COLO829 (cell line): Measurements from ENCODE around the gene TENM4.

Source experiments
- DNase-seq: peaks from one replicate; pipeline ENCODE4 v3.0.0; 2012; ENCODE audit warnings: low spot score

Gene TENM4

DNA sequence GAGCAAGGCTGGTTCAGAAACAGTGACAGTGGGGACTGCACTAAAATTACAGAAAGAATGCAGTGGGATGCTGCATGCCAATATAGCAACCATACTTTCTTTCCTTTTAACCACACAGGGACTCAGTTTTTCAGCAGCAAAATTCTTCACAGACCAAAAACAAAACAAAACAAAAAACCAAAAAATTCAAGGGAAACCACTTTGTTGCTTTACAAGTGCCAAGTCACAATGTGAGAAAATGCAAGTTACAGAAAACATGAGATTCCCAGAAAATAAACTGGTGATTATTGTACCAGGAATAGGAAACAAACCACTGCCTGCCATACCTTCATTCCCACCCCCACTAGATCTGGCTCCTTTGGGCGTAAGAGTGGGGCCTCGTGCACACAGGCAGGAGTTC lies 52.6 kb downstream of the TENM4 start:
- no peak for DNase-seq

DNA sequence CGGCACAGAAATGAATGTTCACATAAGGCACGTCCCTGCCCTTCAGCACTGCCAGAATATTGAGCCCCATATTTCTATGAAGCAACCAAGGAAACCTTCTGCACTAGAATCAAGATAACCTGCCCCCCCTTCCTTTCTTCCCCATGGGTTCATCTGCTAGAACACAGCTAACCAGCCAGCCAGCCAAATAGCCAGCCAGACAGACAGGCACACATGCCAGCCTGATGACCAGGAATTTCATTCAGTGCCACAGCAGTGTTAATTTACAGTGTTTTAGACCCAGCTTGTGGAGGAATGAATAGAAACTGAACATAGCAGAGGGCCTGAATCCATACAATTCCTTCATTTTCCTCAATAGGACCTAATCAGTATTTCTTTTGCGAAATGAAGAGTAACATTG lies 57.0 kb downstream of the TENM4 start:
- no peak for DNase-seq

DNA sequence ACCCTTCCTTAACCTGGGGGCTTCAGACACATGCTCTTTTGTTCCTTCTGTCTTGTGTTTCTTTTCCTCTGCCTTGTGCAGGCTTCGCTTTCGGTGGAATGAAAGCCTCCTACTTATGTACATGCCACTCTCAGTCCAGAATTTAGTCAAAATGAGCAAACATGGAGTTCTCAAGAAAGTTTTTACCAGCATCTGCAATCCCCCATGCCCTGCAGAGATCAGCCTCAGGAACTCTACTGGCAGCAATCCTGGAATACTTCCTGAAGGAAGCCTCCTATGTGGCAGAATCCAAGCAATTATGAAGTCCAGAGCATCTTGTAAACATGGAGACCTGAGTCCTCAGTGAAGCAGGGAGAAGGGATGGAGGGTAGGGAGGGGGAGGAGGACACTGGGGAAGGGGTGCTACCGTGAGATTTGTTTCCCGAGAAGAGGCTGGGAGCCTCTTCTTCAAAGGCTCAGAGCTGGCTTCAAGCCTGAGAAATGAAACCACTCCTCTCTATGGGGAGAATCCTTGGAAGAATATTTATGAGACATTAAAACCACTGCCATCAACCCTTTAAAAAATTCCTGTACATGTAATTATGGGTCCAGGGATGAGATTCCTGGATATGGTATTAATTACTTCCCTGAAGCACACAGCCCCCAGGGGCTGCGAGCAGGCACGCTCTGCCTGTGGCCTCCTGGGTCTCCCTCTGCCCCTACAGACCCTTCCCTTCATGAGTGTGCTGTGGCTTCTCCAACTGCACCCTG lies 58.4 kb downstream of the TENM4 start:
- no peak for DNase-seq

DNA sequence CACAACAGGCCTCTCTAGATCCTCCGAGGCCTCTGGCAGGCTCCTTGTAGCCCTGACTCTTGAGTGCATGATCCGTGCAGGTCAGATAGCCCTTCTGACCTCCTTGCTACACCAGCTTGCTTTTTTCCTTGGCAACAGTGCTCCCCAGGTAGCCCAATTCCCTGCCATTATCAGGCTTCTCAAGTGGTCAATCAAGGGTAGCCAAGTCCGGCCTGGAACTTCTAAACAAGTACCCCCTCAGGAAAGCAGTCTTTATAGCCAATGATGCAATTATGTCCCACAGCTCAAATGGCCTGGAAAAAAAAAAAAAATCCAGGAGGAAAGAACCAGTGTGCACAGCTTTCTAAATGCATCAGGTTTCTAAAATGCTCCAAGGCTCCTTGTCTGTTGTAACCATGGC lies 59.8 kb downstream of the TENM4 start:
- DNase-seq: no peak

DNA sequence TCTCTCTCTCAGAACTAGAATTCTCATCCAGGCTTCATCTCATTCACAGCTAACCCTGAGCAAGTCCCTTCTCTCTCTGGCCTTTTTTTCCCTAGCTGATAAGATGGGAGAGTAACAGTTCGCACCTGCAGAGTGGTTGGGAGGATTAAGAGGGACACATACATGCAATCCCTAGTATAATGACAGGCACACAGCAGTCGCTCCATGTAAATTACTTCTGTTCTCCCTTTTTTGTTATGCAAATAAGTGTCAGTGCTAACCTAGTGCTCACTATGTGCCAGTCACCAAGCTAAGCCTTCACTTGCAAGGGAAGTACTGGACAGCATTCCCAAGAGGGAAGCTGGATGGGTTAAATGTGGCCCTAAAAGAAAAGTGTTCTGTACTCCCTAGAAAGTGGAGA lies 63.4 kb downstream of the TENM4 start:
- DNase-seq: no peak

DNA sequence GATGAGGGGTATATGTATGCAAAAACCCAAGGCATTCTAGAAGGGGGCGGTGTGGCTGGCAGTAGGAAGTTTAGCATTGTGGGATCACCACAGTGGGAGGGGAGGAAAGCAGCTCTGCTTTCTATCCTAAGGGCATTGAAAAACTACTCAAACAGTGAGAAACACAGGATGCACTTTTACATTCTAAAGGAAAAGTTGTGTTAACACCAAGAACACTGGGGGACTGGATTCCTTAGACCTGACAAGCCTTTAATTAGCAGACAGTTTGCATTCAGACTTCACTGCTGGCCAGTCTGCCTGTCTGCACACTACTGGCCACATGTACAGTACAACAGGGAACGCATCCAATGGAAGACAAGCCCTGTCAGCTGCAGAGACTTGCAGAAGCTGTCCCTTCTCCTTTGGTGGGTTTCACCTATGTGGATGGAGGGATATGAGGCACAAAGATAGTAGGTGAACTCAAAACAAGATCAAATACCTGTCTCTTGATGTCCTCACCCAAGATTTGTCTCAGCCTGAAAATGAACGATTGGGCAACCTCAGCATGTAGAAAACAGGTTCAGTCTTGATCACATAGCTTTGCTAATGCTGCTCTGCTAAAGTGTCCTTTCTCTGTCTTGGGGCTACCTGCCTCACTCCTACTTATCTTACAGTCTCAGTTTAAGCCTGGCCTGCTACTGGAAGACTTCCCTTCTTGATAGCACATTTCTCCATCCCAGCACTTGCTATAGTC lies 64.8 kb downstream of the TENM4 start:
- DNase-seq: no peak

DNA sequence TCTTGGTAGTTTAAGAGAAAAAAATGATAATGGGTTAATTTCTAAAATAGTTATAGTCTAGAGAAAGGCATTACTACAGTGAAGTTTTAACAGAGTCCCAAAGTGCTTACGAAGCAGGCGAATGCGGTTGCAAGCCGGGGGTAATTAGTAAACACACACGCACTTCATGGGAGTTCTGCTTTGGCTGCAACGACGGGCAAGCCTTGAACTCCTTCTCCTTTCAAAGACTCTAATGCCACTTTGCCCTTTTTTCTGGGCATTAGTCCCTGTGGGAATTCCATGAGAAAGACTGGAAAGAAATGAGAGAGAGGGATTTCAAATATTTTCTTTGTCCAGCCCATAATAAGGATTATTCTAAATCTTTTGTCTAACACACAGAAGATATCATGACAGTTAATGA lies 66.1 kb downstream of the TENM4 start:
- no peak for DNase-seq

DNA sequence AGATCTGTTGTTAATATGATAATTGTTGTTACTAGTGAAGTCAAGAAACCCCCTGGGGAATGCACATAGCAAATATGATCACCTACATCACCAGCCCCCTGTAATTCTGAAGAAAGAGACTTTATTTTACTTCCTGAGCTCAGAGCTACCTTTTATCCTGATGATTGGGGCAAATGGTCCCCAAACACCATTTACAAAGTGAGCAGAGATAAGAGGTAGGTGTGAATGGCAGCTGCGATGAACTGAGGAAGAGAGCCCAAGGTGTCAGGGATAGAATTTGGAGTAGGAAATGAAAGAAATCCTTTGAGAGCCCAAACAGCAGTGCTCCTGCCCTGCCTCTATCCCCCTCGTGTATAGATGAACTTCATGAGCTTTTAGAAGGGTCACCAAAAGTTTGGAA lies 69.1 kb downstream of the TENM4 start:
- DNase-seq: no peak

DNA sequence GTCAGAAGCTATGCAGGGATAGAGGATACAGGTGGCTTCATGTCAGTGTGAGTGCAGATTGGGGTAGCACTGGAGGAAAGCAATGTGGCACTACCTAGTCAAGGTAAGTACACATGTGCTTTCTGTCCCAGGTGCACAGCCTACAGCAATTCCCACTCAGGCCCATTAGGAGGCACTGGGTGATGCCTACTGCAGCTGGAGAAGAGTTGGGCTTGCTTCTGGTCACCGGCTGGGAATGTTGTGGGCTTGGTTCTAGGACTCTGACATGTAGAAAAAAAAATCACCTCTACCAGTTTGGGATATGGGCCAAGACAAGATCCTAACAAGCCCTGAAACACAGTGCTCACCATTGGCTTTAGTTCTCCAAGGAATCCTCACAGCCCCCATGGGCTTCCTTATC lies 69.7 kb downstream of the TENM4 start:
- DNase-seq: no peak

DNA sequence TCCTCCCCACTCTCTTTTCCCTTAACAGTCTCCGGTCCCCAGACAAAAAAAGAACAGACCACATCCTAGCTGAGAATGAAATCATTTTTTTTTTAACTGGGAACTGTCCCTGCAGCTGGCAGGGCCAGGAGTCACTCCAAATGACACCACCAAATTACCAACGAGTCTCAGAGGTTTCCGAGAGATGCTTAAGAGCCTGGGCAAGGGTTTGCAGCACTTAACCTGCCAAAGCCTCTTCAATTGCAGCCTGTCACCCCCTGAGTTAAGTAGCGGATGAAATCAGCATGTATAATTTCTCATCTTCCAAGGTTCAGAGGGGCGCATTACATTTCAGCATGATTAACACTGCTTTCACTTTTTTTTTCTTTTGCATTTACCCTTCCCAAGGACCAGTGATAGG lies 71.8 kb downstream of the TENM4 start:
- DNase-seq: no peak

DNA sequence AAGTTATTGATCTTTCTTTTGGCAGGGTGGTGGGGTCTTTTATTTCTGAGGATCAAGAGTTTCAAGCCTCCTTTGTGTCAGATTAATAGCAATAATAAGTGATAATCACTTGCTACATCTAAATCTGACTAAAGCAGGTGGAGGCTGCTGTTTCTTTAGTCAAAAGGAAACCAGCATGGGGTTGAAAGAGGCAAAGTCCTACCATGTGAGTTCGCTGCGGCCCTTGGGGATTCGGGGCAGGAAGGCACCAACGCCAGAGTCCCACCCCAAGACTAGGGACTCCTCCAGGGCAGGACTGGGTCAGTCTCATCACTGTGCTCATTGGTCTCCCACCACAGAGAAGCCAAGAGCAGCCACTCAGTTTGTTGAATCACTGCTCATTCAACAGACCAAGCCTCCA lies 73.0 kb downstream of the TENM4 start:
- DNase-seq: no peak

DNA sequence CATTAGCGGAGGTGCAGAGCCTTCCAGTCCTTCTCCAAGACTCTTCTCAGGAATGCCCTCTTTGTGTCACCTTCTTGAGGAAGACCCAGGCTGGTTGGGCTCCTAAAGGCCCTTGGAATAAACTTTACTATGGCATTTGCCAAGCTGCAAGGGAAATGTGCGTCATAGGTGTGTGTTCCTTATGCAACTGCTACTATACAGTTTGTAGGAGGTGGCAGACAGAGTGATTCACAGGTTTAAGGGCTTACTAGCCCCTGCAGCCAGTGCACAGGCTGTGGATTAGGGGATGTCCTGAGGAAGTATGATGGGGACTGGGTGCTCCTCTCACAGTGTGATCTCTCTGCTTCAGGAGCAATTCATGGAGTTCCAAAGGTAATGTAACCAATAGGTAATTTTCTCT lies 74.6 kb downstream of the TENM4 start:
- DNase-seq: no peak

DNA sequence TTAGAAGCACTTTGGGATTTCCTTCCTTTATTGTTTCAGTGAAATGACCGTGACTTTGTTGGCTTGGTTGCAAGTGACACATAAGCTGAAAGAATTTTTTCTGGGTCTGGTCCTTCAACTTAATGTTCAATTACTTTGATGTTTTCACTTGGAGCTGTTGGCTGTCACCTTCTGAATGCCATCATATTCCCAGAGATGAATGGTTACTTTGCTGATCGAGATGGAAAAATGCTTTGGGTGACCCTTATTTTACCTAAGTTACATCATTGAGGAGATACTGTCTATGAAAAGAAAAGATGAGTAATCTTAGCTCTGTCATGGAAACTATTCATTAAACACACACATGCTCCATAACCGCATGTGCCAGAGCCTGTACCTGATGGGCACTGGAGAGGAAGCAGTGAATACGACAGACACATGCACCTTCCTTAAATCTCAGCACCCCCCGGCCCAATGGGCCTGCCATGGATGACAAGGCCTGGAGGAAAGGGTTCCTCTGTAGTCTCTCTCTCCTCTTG lies 76.9 kb downstream of the TENM4 start:
- no peak for DNase-seq

DNA sequence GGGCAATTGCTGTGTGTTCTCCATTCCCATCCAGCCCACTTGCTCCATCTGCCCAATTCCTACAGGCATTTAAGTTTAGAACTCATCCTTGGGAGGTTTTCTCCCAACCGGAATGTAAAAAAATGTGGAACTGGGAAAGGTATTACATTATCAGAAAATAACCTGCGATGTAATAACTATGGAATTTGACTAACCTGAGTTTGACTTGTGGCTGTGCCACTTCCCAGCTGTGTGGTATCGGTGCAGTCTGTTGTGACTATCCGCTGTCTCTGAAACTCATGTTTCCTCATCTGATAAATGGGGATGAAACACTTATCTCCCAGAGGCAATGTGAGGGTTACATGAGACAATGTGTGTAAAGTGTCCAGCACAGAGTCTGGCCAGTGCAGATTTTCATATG lies 77.6 kb downstream of the TENM4 start:
- DNase-seq: no peak

DNA sequence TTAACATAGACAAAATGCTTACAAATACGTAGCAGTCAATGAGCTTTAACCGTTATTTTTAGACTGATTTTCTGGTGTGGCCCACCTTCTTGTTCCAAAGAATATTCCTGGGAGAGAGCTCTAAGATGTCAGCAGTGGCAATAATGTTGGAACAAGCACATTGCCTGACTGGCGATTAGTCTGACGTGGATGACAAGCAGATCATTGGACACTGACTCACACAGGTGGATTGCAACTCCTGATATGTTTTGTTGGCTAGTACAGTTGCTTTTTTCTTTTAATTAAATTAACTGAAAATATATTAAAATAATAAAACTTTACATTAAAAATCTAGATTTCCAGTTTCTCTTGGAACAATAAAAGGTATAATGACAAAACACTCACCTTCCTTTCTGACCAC lies 78.0 kb downstream of the TENM4 start:
- DNase-seq: no peak

DNA sequence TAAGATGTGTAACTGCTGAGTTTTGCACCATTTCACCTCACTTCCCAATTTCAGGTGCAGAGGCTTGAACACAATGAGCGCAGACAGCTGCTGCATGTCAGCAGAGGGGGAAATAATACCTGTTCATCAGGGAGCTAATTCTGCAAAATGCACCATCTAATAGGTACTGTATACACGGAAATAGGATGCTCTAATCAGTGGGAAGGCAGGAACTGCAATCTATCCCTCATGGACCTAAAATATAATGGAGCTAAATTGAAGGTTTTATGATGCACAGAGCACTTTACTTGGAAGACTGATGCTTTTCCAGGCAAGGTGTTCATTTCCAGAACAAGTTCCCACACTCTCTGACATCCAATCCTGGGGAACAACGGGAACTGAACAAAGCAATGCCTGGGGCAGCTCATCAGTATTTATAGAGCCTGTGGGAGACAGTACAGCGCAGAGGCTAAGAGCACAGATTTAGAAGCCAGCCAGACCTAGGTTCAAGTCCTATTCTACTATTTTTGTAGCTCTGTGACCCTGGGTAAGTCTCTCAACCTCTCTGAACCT lies 78.5 kb downstream of the TENM4 start:
- no peak for DNase-seq

DNA sequence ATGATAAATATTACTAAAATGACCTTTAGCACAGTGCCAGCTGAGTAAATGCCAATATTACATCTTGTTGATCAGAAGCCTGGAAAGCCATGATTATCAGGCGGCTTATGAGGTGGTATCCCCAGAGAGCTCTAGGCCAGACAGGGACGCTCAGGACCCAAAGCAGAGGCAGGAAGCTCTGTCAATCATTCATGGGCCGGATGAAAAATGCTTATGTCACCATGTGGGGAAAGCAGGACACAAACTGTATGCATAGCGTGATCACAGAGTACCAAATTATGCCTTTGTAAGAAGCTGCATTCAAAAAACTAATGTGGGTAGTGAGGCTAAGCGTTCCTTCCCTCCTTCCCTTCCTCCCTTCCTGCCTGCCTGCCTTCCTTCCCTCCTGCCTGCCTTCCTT lies 82.6 kb downstream of the TENM4 start:
- DNase-seq: no peak

DNA sequence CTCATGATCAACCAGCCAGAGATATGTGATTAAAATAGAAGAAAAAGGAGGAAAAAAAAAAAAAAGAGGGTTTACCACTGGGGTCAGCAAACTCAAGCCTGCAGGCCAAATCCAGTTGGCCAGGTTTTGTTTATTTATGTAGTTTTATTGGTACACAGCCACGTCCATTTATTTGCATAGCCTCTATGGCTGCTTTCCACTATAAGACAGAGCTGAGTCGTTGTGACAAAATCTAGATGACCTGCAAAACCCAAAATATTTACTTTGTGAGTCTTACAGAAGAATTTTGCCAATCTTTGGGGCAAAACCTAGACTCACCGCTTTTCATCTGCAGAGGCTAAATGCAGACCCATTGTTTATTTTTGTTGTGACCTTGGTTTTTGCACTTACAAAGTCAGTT lies 87.1 kb downstream of the TENM4 start:
- DNase-seq: no peak

DNA sequence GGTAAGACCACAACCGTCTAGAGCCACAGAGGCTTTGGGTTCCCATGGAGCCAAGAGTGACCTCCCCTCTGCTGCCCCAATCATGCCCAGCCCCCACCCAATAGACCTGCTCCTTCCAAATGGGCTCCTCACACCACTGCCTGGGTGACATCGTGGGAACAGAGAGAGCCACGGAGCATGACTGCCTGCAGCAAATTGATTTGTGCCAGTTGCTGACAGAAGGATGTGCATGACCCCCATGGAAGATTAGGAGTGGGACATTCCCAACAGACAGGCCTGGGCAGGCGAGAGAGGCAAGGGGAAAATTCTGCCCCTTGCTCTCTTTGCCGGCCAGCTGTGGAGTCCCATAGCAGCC lies 88.5 kb downstream of the TENM4 start:
- no peak for DNase-seq

DNA sequence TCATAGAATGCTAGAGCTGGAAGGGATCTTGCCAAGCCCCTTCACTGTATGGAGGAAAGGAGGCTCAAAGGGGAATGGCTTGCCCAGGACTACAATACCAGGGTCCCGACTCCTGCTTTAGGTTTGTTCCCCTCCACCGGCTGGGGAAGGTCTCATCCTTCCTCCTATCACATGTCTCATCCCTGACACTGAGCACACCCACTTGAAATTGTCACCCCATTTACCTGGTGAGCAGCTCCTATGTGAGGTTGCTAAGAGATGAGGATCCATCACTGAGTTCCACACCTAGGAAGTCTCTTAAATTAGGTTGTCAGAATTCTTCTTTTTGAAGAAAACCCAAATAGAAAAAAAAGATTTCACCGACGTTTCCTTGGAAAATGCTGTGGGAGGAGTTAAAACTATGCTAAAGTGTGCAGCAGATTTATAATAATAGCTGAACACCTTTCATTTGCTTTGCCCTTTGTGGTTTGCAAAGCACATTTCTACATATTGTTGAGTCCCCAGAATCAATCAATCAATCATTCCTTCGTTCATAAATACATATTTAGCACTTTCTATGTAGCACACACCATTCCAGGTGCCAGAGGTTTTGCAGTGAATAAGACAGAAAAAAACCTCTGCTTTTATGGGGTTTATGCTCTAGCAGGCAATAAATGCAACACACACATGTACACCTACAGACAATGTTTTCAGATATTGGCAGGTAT lies 91.7 kb downstream of the TENM4 start:
- no peak for DNase-seq

DNA sequence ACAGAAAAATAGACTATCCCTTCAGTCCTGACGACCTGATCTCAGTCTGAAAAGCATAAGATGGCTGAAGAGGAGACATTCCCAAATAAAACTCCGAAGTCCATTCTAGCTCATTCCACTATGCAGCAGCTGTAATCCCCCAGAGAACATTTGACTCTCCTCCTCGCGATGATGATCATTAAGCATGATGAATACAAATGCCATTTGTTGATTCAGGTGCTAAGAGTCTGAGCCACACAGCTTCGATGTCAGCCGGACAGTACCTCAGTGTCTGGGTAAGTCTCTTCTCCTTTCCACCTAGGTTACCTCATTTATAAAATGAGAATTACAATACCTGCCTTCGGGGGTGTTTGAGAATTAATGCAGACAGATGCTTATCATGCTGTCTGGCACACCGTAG lies 94.8 kb downstream of the TENM4 start:
- DNase-seq: no peak

DNA sequence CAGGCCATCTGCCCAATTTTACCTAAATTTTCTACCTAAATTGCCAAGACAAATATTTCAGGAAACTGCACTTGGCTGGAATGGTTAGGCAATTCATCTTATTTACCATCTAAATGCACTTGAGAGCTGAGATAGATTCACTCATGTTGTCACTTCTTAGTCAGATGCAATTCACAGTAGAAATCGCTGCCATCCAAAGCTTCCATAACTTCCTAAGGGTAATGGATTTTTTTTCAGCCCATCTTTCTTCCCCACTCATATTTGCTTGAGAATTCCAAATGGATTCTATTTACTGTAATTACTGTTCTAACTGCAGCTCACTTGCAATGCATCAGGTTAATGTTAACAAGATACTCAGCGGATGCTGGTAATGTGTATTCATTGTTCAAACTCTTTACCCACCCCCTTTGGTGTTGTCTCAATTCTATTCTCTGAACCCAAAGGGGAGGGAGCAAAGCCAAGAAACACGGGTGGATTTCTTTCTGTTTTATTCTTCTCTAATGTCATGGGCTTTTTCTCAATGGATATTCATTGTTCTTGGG lies 96.0 kb downstream of the TENM4 start:
- DNase-seq: no peak

DNA sequence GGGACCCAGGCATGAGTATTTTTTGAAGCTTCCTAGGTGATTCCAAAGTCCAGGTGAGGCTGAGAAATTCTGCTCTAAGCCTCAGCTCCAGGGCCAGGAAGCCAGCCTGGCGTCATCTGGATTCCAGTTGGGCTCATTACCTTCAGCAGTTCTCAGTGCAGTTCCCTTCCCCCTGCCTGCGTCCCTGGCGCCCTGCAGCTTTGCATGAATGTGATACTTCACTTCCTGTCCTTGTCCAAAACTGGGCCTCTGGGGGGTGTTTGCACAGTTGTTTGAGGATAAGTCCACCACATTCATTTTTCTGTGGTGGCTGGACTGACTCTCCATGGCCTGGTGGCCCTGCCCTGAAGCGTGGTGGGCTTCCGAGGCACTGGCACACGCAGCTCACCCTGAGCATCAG lies 98.1 kb downstream of the TENM4 start:
- no peak for DNase-seq
